NCI-H460 (cell line): ENCODE data around the gene EGLN2. TPM values are rescaled to one million over a fixed set of nuclear protein-coding genes. Genes with fewer than 3 reads are reported as not detected.
"Not testable (repeated sequence)": the region's sequence is repeated elsewhere in the genome, so short reads cannot be mapped to it uniquely, and the experiment has no call there.

Experiments used
- DNase-seq: peaks from one replicate; pipeline ENCODE4 v3.0.0-alpha.2; 2016; ENCODE audit warnings: low read depth; ENCODE audit errors: extremely low read depth
- polyA plus RNA-seq: library from polyadenylated mRNA; depleted of rRNA; stranded (reverse); fragments of >200 nt; gene quantifications from 2 replicates; pipeline ENCODE4 v1.2.3, GENCODE V29; 2014; cell fraction: nucleus; rRNA removed
- total RNA-seq: library from RNA; depleted of rRNA; stranded (reverse); fragments of >200 nt; shearing (Covaris generic); gene quantifications from 2 replicates; pipeline ENCODE4 v1.2.3, GENCODE V29; 2014; rRNA removed

Gene EGLN2
- total RNA-seq: 20.7 and 25.0 TPM in 2 replicates
- 49.9 and 55.3 TPM in 2 replicates for polyA plus RNA-seq

DNA sequence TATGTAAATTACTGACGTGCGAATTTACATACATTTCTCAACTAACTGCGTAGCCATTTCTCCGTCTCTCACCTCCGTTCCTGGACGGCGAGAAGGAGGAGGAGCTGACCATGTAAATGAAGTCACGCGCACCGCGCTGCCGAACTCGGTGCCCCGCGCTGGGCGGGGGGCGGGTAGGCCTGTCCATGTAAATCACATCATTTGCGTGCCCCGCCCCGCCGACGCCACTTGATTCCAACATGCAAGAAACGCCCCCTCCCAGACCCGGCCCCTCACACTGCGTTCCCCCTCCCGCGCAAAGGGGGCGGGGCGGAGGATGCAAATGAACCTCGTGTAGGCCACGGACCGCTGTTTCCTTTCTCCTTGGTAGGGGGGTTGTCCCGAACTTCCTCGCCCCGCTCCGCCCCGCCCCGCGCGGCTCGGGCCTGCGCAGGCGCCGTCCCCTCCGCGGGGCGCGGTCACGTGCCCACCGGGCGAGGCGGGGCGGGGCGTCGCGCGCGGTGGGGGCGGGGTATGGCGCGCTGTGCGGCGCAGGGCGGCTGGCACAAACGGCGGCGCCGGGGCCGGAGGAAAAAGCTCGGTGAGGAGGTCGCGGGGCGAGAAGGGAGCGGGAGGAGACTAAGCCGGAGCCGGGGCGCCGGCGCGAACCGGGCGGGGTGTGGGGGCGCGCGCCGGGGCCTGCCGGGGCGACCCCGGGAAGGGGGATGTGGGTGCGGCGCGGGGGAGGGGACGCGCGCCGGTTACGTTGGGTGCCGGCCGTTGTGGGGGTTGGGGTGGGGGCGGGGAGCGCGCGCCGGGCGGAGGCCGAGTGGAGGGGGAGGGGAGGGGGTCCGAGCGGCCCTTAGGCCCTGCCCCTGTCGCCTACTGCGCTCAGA lies at the start of gene EGLN2:
Gene EGLN2, plus strand, starts transcription at position 509 of the 875 bp plus-strand sequence. CDS start 1,382 bp downstream, outside the sequence.
- DNase-seq: peak; percentile 98

DNA sequence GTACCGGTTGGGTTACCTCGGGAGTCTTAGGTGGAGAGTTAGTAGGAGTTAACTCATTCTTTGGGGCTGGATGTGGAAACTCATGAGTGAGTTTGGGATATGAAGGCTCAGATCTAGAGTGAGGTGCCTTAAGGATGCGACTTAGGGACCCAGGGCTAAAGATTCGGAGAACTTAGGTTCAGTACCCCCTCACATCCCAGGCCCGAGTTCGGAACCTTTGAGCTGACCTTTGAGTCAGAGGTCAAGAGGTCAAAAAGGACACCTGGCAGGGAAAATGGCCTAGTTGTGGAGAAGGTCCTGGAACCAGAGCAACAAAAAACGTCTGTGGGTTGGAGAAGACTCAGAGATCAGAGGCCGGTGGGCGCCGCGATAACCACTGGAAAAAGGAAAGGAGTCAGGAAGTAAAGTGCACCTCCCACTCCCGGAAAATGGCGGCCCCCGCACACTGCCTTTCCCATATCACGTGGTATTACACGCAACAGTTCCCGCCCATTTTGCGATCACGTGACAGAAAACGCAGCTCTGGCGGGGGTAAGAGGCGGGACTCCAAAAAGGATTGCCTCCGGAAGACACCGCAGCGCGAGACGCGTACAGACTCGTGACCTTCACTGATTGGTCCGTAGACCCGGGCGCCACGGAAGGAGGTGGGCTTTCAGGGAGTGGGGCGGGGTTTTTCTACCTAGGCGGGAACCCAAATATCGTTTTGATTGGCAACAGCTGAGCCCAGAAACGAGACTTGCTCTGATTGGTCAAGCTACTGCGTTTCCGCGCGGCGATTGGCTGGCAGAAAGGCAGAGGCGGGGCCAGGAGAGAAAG lies 48.7 kb upstream of the EGLN2 start, which contains the start of gene ACTMAP:
Gene ACTMAP, minus strand, starts transcription at position 420 of the 816 bp plus-strand sequence. CDS start 674 bp downstream, outside the sequence.
- peak; percentile 99 for DNase-seq

GRCh38 chr19:40750874-40751537 lies 48.0 kb upstream of the EGLN2 start, which contains the start of gene SNRPA:
TSS of gene SNRPA (plus strand) at chr19:40751203. CDS start at chr19:40751409, 206 bp downstream.
- peak; percentile 95 for DNase-seq

- DNase-seq: no peak
Observed at GRCh38 chr19:40752257-40752781, 46.7 kb upstream of the EGLN2 start.

GRCh38 chr19:40754611-40755247 lies 44.3 kb upstream of the EGLN2 start:
- no peak for DNase-seq

DNA sequence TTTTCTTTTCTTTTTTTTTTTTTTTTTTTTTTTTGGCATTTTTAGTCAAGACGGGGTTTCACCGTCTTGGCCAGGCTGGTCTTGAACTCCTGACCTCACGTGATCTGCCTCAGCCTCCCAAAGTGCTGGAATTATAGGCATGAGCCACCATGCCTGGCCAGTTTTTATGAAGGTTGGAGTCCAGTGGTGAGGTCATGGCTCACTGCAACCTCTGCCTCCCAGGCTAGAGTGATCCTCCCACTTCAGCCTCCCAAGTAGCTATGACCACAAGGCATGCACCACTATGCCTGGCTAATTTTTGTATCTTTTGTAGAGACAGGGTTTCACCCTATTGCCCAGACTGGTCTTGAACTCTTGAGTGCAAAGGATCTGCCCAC lies 43.8 kb upstream of the EGLN2 start:
- no peak for DNase-seq

GRCh38 chr19:40755791-40756190 lies 43.2 kb upstream of the EGLN2 start:
- no peak for DNase-seq

GRCh38 chr19:40756502-40757110 lies 42.4 kb upstream of the EGLN2 start:
- no peak for DNase-seq

DNA sequence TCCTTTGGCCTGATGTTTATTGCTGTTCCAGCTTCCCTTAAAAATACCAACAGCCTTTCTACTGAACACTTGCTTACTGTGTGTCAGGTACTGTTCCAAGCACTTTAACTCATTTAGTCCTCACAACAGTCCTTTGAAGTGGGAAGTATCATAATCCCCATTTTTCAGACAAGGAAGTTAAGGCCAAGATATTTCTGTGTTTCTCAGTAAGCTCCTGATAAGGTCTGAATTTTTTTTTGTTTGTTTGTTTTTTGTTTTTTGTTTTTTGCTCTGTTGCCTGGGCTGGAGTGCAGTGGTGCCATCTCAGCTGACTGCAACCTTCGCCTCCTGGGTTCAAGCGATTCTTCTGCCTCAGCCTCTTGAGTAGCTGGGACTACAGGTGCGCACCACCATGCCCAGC lies 40.5 kb upstream of the EGLN2 start:
- no peak for DNase-seq

GRCh38 chr19:40759352-40759751 lies 39.6 kb upstream of the EGLN2 start:
- no peak for DNase-seq

DNA sequence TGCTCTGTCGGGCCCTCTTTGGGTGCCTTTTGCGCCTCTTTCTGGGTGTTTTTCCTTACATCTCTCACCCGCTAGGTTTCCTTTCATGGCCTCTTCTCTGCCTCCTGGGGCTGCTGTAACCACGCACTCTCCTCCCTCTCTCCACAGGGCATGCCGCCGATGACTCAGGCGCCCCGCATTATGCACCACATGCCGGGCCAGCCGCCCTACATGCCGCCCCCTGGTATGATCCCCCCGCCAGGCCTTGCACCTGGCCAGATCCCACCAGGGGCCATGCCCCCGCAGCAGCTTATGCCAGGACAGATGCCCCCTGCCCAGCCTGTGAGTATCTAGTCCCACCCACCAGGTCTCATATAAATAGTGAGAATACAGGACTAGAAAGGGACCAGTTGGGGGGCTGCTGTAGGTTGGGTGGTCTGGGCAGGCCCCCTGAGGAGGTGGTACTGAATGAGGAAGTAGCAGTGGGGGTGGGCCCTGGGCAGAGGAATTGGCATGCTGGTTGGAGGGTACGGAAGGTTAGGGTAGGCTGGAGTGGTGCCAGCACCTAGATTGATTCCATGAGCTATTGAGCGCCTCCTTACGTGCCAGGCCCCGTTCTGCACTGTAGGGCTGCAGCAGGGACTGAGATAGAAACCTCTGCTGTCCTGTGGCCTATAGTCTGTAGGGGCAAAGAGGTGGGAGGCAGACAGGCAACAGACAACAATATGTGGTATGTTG lies 36.1 kb upstream of the EGLN2 start:
- no peak for DNase-seq

DNA sequence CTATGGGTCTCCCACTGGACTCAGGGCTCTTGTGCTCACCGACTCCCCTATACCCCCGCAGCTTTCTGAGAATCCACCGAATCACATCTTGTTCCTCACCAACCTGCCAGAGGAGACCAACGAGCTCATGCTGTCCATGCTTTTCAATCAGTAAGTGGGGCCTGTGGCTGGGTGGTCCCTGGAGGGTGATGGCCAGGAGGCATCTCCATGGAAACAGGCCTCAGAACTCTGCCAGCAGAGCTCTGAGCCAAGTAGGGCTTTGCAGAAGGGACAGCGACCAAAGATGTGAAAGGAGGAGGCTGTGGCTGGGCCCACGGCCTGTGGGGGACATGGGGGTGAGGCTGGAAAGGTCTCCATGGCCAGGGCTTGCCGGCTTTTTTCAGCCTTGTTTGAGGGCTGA lies 35.5 kb upstream of the EGLN2 start:
- no peak for DNase-seq

DNA sequence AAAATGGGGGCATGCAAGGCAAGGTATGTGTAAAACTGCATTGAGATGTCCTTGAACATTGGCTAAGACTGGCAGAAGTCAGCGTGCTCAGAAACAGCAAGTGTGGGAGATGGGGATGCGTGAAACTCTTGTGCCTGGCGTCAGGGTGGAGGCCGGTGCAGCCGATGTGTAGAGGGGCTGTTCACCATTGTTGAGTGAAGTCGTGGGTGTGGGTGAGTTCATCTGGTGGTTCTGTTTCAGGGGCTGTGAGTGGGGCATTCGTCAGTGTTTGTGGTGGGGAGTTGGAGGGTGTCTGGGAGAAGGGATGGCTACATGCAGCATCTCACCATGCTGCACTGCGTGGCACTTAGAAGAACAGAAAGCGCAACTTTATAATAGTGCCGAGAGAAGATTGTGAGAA lies 35.0 kb upstream of the EGLN2 start:
- no peak for DNase-seq

- not testable (repeated sequence) for DNase-seq
Observed at GRCh38 chr19:40766385-40766784, 32.6 kb upstream of the EGLN2 start.

- no peak for DNase-seq
Observed at GRCh38 chr19:40768869-40769268, 30.1 kb upstream of the EGLN2 start.

GRCh38 chr19:40771101-40771862 lies 27.7 kb upstream of the EGLN2 start:
- DNase-seq: not testable (repeated sequence)

GRCh38 chr19:40774916-40775631 lies 23.9 kb upstream of the EGLN2 start, which contains the start of gene MIA:
TSS of gene MIA (plus strand) at chr19:40775521. CDS start at chr19:40775543, 22 bp downstream.
- no peak for DNase-seq
